K562 (cell line): ENCODE results near the gene HMBS. TPM values are rescaled to one million over a fixed set of nuclear protein-coding genes. Genes with fewer than 3 reads are reported as not detected.

Experiments used
- ASH1L ChIP-seq: fragments of 450-650 bp; IDR thresholded peaks from 2 replicates; pipeline ENCODE4 v1.6.1; 2018; ENCODE audit warnings: borderline replicate concordance, mild to moderate bottlenecking, low read depth; ENCODE audit not compliant: partially characterized antibody
- DMBX1 ChIP-seq: fragments of 250-450 bp; sonication (Bioruptor Pico); IDR thresholded peaks from 2 replicates; pipeline ENCODE4 v1.8.0; 2022; ENCODE audit warnings: inconsistent platforms, mild to moderate bottlenecking, moderate library complexity, borderline replicate concordance
- DNMT1 ChIP-seq: fragments of 450-650 bp; IDR thresholded peaks from 2 replicates; pipeline ENCODE4 v1.6.1; 2016; ENCODE audit warnings: antibody characterized with exemption, mild to moderate bottlenecking
- GATA2 ChIP-seq: sonication (generic); formaldehyde crosslinking; IDR thresholded peaks from 2 replicates; pipeline ENCODE4 v1.4.0; 2020; ENCODE audit warnings: mild to moderate bottlenecking, missing genetic modification reagents
- MTA3 ChIP-seq: fragments of 450-650 bp; formaldehyde crosslinking; IDR thresholded peaks from 2 replicates; pipeline ENCODE4 v1.6.1; 2017; ENCODE audit warnings: mild to moderate bottlenecking, borderline replicate concordance
- NFE2 ChIP-seq: IDR thresholded peaks from 2 replicates; pipeline ENCODE4 v1.6.1; 2014; ENCODE audit warnings: antibody characterized with exemption, low read depth
- NR2C2 ChIP-seq, 2 experiments: fragments of 200-800 bp in 1 of 2; sonication (Bioruptor generic) in 1 of 2; sonication (generic) in 1 of 2; formaldehyde crosslinking in 1 of 2; IDR thresholded peaks; 2 replicates each; pipeline versions ENCODE4 v1.6.1 to v1.8.0; 2016 to 2022; ENCODE audit warnings: mild to moderate bottlenecking in 1 of 2, missing compliant biosample characterization in 1 of 2, missing genetic modification characterization in 1 of 2, missing genetic modification reagents in 1 of 2
- POLR2A ChIP-seq: fragments of 450-650 bp; conservative IDR thresholded peaks from 2 replicates; pipeline ENCODE4 v1.6.1; 2016
- POU5F1 ChIP-seq: fragments of 150-350 bp; IDR thresholded peaks from 2 replicates; pipeline ENCODE4 v1.6.1; 2014; ENCODE audit warnings: borderline replicate concordance, low read length, low read depth, mild to moderate bottlenecking; ENCODE audit not compliant: partially characterized antibody
- RBFOX2 ChIP-seq: fragments of 200-400 bp; formaldehyde crosslinking; IDR thresholded peaks from 2 replicates; pipeline ENCODE4 v1.6.1; 2017; ENCODE audit warnings: low read depth, mild to moderate bottlenecking, low read length, moderate library complexity
- SP1 ChIP-seq: sonication (generic); formaldehyde crosslinking; IDR thresholded peaks from 2 replicates; pipeline ENCODE4 v1.8.1; 2022; ENCODE audit warnings: mild to moderate bottlenecking, missing genetic modification reagents
- SRSF1 ChIP-seq: fragments of 200-400 bp; formaldehyde crosslinking; IDR thresholded peaks from 2 replicates; pipeline ENCODE4 v1.6.1; 2017; ENCODE audit warnings: mild to moderate bottlenecking, low read depth, low read length, moderate library complexity
- ZEB2 ChIP-seq: fragments of 450-650 bp; IDR thresholded peaks from 2 replicates; pipeline ENCODE4 v1.6.1; 2016
- ZNF134 ChIP-seq: fragments of 250-450 bp; sonication (Bioruptor Pico); conservative IDR thresholded peaks from 2 replicates; pipeline ENCODE4 v1.4.0; 2020
- polyA plus RNA-seq, 8 experiments: library from polyadenylated mRNA; depleted of rRNA in 4 of 8; stranded (reverse) in 5 of 8; unstranded in 3 of 8; fragments of >200 nt; fragmentation: Nextera tagmentation in 2 of 8; fragmentation: Illumina TruSeq in 1 of 8; extraction: Ambion mirVana in 2 of 8; extraction: Trizol in 1 of 8; gene quantifications; 2 replicates each; pipeline versions ENCODE4 v1.2.1 to v1.2.3, GENCODE V29; 2011 to 2014; ENCODE audit warnings: inconsistent platforms in 1 of 8, missing spikeins in 1 of 8
- total RNA-seq, 7 experiments: library from RNA; depleted of rRNA in 6 of 7; stranded (reverse); fragments of >200 nt in 6 of 7; fragmentation: Illumina TruSeq in 2 of 7; extraction: Trizol in 2 of 7; gene quantifications; 2 replicates each; pipeline versions ENCODE4 v1.2.1 to v1.2.3, GENCODE V29; 2011 to 2021; ENCODE audit warnings: low replicate concordance in 1 of 7
- TF ChIP-seq, protein P1 (sequence below): sonication (generic); formaldehyde crosslinking; IDR thresholded peaks from 2 replicates; pipeline ENCODE4 v1.8.1; 2023; ENCODE audit warnings: mild to moderate bottlenecking, missing genetic modification reagents
- TF ChIP-seq, protein P2 (sequence below): IDR thresholded peaks from 2 replicates; pipeline ENCODE4 v1.6.1; 2011; ENCODE audit warnings: borderline replicate concordance, low read depth, mild to moderate bottlenecking, moderate library complexity, low read length; ENCODE audit not compliant: insufficient read depth, poor library complexity, severe bottlenecking
- TF ChIP-seq, protein P3 (sequence below): IDR thresholded peaks from 2 replicates; pipeline ENCODE4 v1.6.1; 2014; ENCODE audit warnings: antibody characterized with exemption
- TF ChIP-seq, protein P4 (sequence below): sonication (generic); formaldehyde crosslinking; IDR thresholded peaks from 2 replicates; pipeline ENCODE4 v1.8.0; 2023; ENCODE audit warnings: mild to moderate bottlenecking, missing genetic modification reagents

HMBS gene
- total and polyA plus RNA-seq, 9 of the 15 experiments (the other 6 are each of a cell fraction or from before 2014, with no cell fraction given) = 56.9 to 385 (median 286) TPM

DNA sequence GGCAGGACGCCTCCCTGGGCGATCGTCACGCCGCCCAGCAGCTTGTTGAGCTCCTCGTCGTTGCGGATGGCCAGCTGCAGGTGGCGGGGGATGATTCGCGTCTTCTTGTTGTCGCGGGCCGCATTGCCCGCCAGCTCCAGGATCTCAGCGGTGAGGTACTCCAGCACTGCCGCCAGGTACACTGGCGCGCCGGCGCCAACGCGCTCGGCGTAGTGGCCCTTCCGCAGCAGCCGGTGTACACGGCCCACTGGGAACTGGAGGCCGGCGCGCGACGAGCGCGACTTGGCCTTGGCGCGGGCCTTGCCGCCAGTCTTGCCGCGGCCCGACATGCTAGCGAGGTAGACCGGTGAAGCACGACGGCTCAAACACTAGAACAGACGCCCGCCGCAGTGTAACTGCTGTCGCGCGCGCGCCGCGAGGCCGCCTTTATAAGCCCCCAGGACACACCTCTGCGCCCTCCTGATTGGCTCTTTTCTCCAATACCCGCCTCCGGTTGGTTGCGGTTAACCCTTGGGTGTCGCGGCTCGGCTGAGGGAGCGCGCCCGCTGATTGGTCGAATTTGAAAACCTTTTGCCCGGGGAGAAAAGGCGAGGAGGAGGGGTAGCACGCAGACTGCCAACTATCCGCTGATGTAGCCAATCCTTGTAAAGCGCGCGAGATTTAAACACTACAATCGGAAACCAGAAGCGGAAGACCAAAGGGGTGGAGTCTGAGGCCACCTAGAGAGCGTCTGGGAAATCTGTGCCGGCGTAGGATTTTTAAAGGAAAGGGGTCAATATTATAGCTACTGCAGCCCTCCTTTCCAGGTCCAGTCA, 10.6 kb downstream of the HMBS start (continued):
- TF ChIP-seq, protein P1, sequence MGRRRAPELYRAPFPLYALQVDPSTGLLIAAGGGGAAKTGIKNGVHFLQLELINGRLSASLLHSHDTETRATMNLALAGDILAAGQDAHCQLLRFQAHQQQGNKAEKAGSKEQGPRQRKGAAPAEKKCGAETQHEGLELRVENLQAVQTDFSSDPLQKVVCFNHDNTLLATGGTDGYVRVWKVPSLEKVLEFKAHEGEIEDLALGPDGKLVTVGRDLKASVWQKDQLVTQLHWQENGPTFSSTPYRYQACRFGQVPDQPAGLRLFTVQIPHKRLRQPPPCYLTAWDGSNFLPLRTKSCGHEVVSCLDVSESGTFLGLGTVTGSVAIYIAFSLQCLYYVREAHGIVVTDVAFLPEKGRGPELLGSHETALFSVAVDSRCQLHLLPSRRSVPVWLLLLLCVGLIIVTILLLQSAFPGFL = peak; percentile 98
- TF ChIP-seq DNMT1 (no peak), GATA2 (CRISPR knock-in tag) (0 out of 2 replicates have a peak, but pooled peaks have one; percentile 31), POU5F1 (no peak), ZEB2 (no peak), SP1 (CRISPR knock-in tag) (peak; percentile 99), RBFOX2 (peak; percentile 97), DMBX1 (CRISPR knock-in tag) (no peak), NFE2 (no peak), MTA3 (peak; percentile 100), SRSF1 (peak; percentile 63; the same call in 1 of the 2 replicates), NR2C2 (CRISPR knock-in tag; IDR thresholded peaks at IDR 0.05) (peak; percentile 88), NR2C2 (tag; IDR thresholded peaks at IDR 0.05) (peak; percentile 80), ASH1L (peak; percentile 89), ZNF134 (CRISPR knock-in tag) (no peak), POLR2A (peak; percentile 100)
- TF ChIP-seq, protein P2, sequence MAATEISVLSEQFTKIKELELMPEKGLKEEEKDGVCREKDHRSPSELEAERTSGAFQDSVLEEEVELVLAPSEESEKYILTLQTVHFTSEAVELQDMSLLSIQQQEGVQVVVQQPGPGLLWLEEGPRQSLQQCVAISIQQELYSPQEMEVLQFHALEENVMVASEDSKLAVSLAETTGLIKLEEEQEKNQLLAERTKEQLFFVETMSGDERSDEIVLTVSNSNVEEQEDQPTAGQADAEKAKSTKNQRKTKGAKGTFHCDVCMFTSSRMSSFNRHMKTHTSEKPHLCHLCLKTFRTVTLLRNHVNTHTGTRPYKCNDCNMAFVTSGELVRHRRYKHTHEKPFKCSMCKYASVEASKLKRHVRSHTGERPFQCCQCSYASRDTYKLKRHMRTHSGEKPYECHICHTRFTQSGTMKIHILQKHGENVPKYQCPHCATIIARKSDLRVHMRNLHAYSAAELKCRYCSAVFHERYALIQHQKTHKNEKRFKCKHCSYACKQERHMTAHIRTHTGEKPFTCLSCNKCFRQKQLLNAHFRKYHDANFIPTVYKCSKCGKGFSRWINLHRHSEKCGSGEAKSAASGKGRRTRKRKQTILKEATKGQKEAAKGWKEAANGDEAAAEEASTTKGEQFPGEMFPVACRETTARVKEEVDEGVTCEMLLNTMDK = no peak
- TF ChIP-seq, protein P3, sequence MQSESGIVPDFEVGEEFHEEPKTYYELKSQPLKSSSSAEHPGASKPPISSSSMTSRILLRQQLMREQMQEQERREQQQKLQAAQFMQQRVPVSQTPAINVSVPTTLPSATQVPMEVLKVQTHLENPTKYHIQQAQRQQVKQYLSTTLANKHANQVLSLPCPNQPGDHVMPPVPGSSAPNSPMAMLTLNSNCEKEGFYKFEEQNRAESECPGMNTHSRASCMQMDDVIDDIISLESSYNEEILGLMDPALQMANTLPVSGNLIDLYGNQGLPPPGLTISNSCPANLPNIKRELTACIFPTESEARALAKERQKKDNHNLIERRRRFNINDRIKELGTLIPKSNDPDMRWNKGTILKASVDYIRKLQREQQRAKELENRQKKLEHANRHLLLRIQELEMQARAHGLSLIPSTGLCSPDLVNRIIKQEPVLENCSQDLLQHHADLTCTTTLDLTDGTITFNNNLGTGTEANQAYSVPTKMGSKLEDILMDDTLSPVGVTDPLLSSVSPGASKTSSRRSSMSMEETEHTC = 0 out of 2 replicates have a peak, but pooled peaks have one; percentile 12
- TF ChIP-seq, protein P4, sequence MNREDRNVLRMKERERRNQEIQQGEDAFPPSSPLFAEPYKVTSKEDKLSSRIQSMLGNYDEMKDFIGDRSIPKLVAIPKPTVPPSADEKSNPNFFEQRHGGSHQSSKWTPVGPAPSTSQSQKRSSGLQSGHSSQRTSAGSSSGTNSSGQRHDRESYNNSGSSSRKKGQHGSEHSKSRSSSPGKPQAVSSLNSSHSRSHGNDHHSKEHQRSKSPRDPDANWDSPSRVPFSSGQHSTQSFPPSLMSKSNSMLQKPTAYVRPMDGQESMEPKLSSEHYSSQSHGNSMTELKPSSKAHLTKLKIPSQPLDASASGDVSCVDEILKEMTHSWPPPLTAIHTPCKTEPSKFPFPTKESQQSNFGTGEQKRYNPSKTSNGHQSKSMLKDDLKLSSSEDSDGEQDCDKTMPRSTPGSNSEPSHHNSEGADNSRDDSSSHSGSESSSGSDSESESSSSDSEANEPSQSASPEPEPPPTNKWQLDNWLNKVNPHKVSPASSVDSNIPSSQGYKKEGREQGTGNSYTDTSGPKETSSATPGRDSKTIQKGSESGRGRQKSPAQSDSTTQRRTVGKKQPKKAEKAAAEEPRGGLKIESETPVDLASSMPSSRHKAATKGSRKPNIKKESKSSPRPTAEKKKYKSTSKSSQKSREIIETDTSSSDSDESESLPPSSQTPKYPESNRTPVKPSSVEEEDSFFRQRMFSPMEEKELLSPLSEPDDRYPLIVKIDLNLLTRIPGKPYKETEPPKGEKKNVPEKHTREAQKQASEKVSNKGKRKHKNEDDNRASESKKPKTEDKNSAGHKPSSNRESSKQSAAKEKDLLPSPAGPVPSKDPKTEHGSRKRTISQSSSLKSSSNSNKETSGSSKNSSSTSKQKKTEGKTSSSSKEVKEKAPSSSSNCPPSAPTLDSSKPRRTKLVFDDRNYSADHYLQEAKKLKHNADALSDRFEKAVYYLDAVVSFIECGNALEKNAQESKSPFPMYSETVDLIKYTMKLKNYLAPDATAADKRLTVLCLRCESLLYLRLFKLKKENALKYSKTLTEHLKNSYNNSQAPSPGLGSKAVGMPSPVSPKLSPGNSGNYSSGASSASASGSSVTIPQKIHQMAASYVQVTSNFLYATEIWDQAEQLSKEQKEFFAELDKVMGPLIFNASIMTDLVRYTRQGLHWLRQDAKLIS = peak; percentile 99
